Stimulated activated CD4-positive, alpha-beta T cell treated with anti-CD3 and anti-CD28 coated beads, TNF-alpha, amount 100 ng/mL, for 4 hours (primary cell): ENCODE measurements around the gene VWA8.
"Not testable (repeated sequence)": the region's sequence is repeated elsewhere in the genome, so short reads cannot be mapped to it uniquely, and the experiment has no call there.

Experiments used
- DNase-seq, 3 experiments: peaks; one replicate each; pipeline ENCODE4 v3.0.0-alpha.2; 2020; ENCODE audit warnings: low read depth in 3 of 3

Gene VWA8

GRCh38 chr13:41922894-41923293 lies 38.0 kb downstream of the VWA8 start:
- not testable (repeated sequence) for DNase-seq

GRCh38 chr13:41919741-41920487 lies 41.0 kb downstream of the VWA8 start:
- no peak for DNase-seq

- DNase-seq = no peak
These were observed 41.7 kb downstream of the VWA8 start for GRCh38 chr13:41919031-41919740.

GRCh38 chr13:41917641-41918040 lies 43.3 kb downstream of the VWA8 start:
- no peak for DNase-seq

- DNase-seq = no peak
These were observed 44.5 kb downstream of the VWA8 start for GRCh38 chr13:41916173-41916954.

GRCh38 chr13:41915081-41915480 lies 45.8 kb downstream of the VWA8 start:
- no peak for DNase-seq

GRCh38 chr13:41914552-41914951 lies 46.4 kb downstream of the VWA8 start:
- no peak for DNase-seq

- no peak for DNase-seq
These were observed 51.4 kb downstream of the VWA8 start for GRCh38 chr13:41909506-41909905.

GRCh38 chr13:41905600-41906254 lies 55.2 kb downstream of the VWA8 start:
- no peak for DNase-seq

- DNase-seq = no peak
These were observed 60.0 kb downstream of the VWA8 start for GRCh38 chr13:41900918-41901317.

- not testable (repeated sequence) for DNase-seq
These were observed 62.5 kb downstream of the VWA8 start for GRCh38 chr13:41898411-41898810.

- no peak for DNase-seq
These were observed 63.8 kb downstream of the VWA8 start for GRCh38 chr13:41897126-41897525.

- DNase-seq = no peak
These were observed 65.4 kb downstream of the VWA8 start for GRCh38 chr13:41895478-41895877.

GRCh38 chr13:41891119-41891518 lies 69.8 kb downstream of the VWA8 start:
- DNase-seq = no peak

GRCh38 chr13:41883147-41883546 lies 77.8 kb downstream of the VWA8 start:
- DNase-seq = no peak

- not testable (repeated sequence) for DNase-seq
These were observed 79.0 kb downstream of the VWA8 start for GRCh38 chr13:41881890-41882289.

GRCh38 chr13:41880966-41881365 lies 79.9 kb downstream of the VWA8 start:
- DNase-seq = no peak

- DNase-seq = no peak
These were observed 96.3 kb downstream of the VWA8 start for GRCh38 chr13:41864658-41865057.

GRCh38 chr13:41862659-41863058 lies 98.2 kb downstream of the VWA8 start:
- DNase-seq = not testable (repeated sequence)

GRCh38 chr13:41859565-41859964 lies 101.3 kb downstream of the VWA8 start:
- DNase-seq = no peak

GRCh38 chr13:41858780-41859179 lies 102.1 kb downstream of the VWA8 start:
- no peak for DNase-seq

GRCh38 chr13:41854758-41855157 lies 106.2 kb downstream of the VWA8 start:
- no peak for DNase-seq
